Activated T-cell treated with anti-CD3 and anti-CD28 coated beads for 4 hours (primary cell): Measurements from ENCODE around the gene CTNNA2.

Experiments used
- DNase-seq: peaks from one replicate; pipeline ENCODE4 v3.0.0-alpha.2; 2020

Gene CTNNA2

GRCh38 chr2:79512442-79513401 lies at the start of gene CTNNA2:
Gene CTNNA2, plus strand, starts transcription at chr2:79513051.
- DNase-seq, result no peak

- DNase-seq, result no peak
Measured at GRCh38 chr2:79487399-79487798, 25.5 kb upstream of the CTNNA2 start.

DNA sequence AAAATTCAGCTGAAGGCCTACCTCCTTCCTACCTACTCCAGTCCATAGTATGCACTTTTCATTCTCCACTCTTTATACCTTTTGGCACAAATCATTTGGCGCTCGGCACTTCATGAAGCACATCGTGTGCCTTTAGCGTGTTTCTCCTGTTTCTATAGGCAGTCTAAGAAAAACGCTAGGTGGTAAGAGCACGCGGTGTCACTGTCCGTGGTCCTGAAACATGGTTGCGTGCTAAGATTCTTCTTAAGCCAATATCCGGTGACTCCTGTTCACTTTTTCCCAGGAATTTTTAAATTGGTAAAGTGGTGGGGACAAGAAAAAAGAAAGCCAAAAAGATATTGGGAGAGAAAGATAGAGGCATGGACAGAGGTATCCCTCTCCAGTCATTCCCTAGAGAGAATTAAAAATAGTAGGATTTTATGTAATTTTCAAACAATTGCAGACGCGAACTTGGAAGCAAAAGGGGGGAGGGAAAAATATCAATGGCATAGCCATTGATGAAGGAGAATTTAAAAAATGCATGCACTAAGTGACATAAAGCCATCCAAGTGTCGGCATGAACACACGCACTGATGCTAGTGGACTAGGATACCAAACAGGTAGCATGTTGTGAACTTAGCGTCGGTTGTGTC lies 1.4 kb upstream of the CTNNA2 start:
- no peak for DNase-seq

DNA sequence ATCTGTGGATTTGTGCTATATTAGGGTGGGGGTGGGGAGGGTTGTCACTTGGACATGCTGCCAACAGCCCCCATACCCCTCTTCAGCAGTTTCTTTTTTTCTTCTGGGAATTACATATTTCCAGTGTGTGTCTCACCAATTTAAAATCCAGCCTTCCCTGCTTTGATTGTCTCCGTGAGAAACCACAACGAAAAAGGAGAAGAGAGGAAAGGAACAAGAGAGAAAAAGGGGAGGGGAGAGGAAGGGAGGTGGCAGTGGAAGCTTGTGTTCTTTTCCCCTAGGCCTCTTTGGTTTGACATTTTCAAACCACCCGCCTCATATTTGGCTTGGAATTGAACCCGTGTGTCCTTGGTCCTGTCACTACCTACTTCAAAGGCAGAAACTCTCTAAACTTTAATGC lies 860 bp downstream of the CTNNA2 start:
- DNase-seq, result no peak

DNA sequence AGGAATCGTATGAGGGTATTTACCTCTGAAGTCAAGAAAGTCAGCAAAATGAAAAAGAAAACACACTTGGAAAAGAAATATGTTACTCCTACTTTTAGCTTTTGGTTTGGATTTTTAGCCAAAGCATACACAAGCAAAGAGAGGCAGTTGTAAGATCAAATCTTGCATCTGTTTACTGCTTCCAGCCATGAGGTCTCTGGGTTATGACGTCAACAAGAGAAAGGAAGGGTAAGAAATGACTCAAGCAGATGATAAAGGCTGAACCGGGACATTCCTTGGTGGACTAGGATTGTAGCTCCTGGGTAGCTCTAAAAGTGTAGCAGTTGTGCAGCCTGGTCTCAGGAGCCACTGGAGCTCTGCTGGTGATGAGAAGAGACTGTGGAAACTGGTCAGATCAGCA lies 16.8 kb downstream of the CTNNA2 start:
- no peak for DNase-seq

- no peak for DNase-seq
Measured at GRCh38 chr2:79530443-79530842, 17.6 kb downstream of the CTNNA2 start.

DNA sequence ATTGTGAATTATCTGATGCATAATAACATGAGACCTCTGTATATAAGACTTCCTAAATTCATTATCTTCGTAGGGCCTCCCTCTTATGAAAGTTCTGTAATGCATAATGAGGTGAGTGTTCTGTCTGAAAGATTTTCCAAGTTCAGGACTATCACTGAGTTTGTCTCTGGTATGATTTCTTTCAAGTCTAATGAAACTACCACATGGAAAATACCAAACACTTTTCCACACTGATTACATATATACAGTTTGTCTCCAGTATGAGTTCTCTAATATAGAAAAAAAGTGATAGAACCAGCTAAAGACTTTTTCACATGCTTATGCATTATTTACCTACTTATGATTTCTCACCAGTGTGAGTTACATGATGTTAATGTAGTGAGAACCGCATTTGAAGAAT lies 34.7 kb downstream of the CTNNA2 start:
- DNase-seq, result no peak

DNA sequence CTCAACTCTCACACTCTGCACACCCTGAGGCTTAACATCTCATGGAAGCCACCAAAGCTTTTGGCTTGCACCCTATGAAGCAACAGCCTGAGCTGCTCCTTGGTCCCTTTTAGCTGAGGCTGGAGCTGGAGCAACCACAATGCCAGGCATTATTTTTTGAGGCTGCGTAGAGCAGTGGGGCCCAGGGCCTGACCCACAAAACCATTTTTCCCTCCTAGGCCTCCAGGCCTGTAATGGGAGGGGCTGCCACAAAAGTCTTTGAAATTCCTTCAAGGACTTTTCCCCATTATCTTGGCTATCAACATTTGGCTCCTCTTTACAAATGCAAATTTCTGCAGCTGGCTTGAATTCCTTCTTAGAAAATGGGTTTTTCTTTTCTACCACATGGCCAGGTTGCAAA lies 39.8 kb downstream of the CTNNA2 start:
- no peak for DNase-seq

DNA sequence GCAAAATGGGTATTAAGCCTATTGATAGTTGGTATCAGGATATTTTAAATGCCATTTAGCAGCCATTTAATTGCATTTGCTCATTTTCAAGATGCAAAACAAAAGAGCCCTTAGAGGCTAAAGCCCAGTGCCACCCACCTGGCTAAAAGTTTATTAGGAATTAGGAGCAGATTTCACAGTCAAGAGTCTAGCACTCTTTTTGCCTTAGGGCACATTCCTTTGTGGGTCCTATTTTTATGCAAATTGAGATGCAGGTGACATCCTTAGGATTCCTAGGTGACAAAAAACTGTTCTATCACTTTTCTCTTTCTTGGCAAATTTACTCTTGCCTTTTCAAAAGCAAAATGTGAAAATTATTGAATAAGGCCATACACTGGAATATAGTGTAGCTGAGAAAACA lies 42.0 kb downstream of the CTNNA2 start:
- DNase-seq, result no peak

- no peak for DNase-seq
Measured at GRCh38 chr2:79564065-79564464, 51.2 kb downstream of the CTNNA2 start.

DNA sequence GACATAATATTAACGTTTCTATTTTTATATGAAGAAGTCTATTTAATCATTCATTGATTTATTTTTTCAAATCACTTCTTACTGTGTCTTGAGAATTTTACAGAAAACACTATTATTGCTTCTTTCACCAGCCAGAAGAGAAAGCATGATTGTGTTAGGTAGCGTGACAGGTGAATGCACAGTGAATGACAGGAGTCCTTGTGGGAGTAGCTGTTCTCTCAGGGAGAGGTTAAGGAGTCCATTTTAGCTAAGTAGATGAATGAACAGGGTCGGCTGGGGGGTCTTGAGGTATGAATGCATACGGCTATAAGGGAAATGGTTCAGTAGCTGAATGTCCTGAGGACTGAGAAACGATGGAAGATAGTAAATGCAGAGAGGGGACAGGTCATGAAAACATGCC lies 56.2 kb downstream of the CTNNA2 start:
- DNase-seq, result no peak

- no peak for DNase-seq
Measured at GRCh38 chr2:79573895-79574674, 61.2 kb downstream of the CTNNA2 start.

DNA sequence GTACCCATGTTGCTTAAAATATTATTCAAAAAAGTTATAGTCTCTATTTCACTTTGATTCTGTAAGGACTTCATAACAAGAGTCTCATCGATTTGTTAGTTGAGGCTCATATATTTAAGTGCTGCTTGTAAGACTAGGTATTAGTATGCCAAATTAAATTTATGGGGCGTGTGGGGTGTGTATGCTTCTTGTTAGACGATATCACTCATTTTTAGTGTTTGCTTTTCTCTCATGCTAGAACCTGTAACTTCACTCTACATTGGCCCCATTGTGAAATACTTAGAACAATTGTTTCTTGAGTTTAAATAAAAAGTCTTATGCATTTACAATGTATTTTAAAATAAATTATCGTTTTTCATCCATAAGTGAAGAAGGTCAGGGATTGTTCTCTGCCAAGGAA lies 63.6 kb downstream of the CTNNA2 start:
- DNase-seq, result no peak

- DNase-seq, result no peak
Measured at GRCh38 chr2:79578952-79579351, 66.1 kb downstream of the CTNNA2 start.

DNA sequence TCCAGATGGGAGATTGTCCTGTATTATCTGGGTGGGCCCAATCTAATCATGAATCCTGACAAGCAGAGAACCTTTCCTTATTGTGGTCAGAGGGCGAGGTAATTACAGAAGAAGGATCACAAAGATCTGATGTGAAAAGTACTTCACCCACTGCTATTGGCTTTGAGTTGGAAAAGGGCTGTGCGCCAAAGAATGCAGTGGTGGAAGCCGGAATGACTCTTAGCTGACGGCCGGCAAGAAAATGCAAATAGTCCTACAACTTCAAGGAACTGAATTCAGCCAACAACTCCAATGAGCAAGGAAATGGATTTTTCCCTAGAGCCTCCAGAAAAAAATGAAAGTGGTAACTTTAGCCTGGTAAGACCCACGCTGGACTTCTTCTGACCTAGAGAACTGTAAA lies 67.3 kb downstream of the CTNNA2 start:
- no peak for DNase-seq

GRCh38 chr2:79585701-79586433 lies 73.0 kb downstream of the CTNNA2 start:
- DNase-seq, result no peak

- no peak for DNase-seq
Measured at GRCh38 chr2:79591281-79591680, 78.4 kb downstream of the CTNNA2 start.

DNA sequence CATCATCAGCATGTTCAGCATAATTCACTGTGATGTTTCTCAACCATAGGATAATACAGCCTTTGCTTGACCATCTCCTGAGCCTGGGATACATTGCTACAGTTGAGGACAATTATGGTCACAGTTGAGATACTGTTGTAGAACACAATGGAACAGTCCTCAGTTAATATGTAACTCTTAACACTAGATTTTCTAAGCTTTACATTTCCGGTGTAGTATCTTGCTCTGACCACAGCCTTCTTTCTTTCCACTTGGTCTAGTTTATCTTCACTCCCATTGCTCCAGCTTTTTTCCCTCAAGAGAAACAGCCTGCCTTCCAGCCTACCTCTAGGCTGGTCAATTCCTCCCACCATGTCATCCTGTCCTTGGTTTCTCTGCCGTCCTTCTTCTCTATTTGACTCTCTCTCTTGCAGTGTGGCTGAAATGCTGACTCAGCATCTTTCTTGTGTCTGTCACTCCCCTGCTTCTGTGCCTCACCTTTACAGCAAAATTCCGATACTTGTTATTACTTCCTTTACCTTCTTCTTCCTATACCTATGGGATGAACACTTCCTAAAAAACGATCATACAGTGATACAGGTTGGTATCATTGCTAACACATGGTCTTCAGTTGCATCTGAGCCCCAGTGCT lies 80.5 kb downstream of the CTNNA2 start:
- no peak for DNase-seq

- no peak for DNase-seq
Measured at GRCh38 chr2:79596403-79596802, 83.6 kb downstream of the CTNNA2 start.

DNA sequence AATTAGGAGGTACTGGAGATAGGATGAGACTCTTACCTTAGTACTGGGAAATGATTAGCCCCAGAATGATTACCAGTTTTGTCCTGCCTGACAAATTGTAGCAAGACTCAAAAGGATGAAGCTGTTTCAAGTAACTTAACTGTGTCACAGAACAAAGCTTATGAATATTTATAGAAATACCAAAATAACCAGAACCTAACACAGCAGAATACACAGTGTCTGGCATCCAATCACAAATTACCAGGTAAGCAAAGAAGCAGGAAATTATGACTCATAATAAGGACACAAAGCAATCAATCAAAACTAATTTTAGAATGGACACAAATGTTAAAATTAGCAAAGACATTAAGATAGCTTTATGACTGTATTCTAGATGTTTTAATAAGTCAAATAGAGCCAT lies 91.9 kb downstream of the CTNNA2 start:
- DNase-seq, result no peak

GRCh38 chr2:79611448-79612016 lies 98.7 kb downstream of the CTNNA2 start:
- no peak for DNase-seq

DNA sequence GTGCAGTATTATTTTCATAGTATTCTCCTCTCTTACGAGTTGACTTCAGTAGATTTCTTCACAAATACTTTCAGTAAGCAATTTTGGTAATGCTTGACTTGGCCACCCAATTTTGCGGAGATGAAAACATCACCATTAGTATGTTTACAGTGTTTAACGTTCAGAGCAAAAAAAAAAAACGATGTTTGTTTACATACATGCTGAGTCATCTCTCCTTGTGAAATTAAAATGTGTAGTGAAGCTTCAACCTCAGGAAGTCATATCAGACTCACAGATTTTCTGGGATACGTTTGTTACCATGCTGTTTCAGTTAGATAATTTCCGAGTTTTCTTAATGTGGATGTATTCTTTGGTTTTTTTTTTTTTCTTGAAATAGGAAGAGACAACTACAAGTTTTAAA lies 100.1 kb downstream of the CTNNA2 start:
- DNase-seq, result no peak
